Measurements from ENCODE around the gene HK1. TPM values are rescaled to one million over a fixed set of nuclear protein-coding genes. Genes with fewer than 3 reads are reported as not detected.

HK1 gene
- total RNA-seq, 1 donor from 2014 or later = 95.0 TPM

- Mint-ChIP-seq H3K36me3 (ENCODE audit: low read depth, unreplicated experiment) (no peaks in the 10 kb centered on the region), H3K9me3 (ENCODE audit: unreplicated experiment) (no peaks in the 10 kb centered on the region), H3K4me3 (ENCODE audit: unreplicated experiment) (no peak overlapping the region), H3K4me1 (ENCODE audit: low read depth, unreplicated experiment) (no peaks in the 10 kb centered on the region), H3K27me3 (ENCODE audit: low read depth, unreplicated experiment) (peaks cover 25% of the 10 kb centered on the region), H3K27ac (ENCODE audit: unreplicated experiment) (no peak overlapping the region)
- H3K36me3 ChIP-seq (ENCODE audit: insufficient read depth, low read length) = no peaks in the 10 kb centered on the region
- H2AFZ ChIP-seq (ENCODE audit: low read depth, low read length) = peak overlapping the region; percentile 15
- no peak for TF ChIP-seq CTCF (IDR thresholded peaks at IDR 0.05; ENCODE audit: insufficient read depth, low read depth, low read length)
- no peak for TF ChIP-seq EZH2 (IDR thresholded peaks at IDR 0.05; ENCODE audit: insufficient read depth, low read length)
- peaks cover 15% of the 10 kb centered on the region for H3K4me1 ChIP-seq (ENCODE audit: insufficient read depth, low read length)
- H3K9me3 ChIP-seq (ENCODE audit: insufficient read depth, low read depth, low read length) = no peaks in the 10 kb centered on the region
- no peak overlapping the region for H3K4me2 ChIP-seq (ENCODE audit: low read length)
- no peak overlapping the region for H3K9ac ChIP-seq (ENCODE audit: low read length)
- H3K79me2 ChIP-seq (ENCODE audit: insufficient read depth, low read length) = no peaks in the 10 kb centered on the region
- peaks cover 2% of the 10 kb centered on the region for H3K27me3 ChIP-seq (ENCODE audit: insufficient read depth, low read length)
- H3K27ac ChIP-seq (ENCODE audit: low read depth, low read length) = no peak overlapping the region
- no peak overlapping the region for H3K4me3 ChIP-seq (ENCODE audit: insufficient read depth, low read depth, low read length)
- no peaks in the 10 kb centered on the region for H4K20me1 ChIP-seq (ENCODE audit: insufficient read depth, low read length)
- DNase-seq (ENCODE audit: low read depth) (peak; percentile 12), FAIRE-seq (no peak)
These were observed 35.5 kb upstream of the HK1 start for GRCh38 chr10:69242852-69243212.

GRCh38 chr10:69243817-69244216, 34.5 kb upstream of the HK1 start:
- Histone ChIP-seq H3K27me3 (ENCODE audit: insufficient read depth, low read length) (peaks cover 2% of the 10 kb centered on the region), H4K20me1 (ENCODE audit: insufficient read depth, low read length) (no peaks in the 10 kb centered on the region), H3K9ac (ENCODE audit: low read length) (no peak overlapping the region), H3K9me3 (ENCODE audit: insufficient read depth, low read depth, low read length) (no peaks in the 10 kb centered on the region), H3K36me3 (ENCODE audit: insufficient read depth, low read length) (no peaks in the 10 kb centered on the region), H3K4me3 (ENCODE audit: insufficient read depth, low read depth, low read length) (no peak overlapping the region), H3K4me1 (ENCODE audit: insufficient read depth, low read length) (peaks cover 15% of the 10 kb centered on the region), H3K79me2 (ENCODE audit: insufficient read depth, low read length) (no peaks in the 10 kb centered on the region), H3K27ac (ENCODE audit: low read depth, low read length) (no peak overlapping the region), H2AFZ (ENCODE audit: low read depth, low read length) (no peak overlapping the region), H3K4me2 (ENCODE audit: low read length) (no peak overlapping the region)
- DNase-seq (ENCODE audit: low read depth) (no peak), FAIRE-seq (no peak)
- H3K36me3 Mint-ChIP-seq (ENCODE audit: low read depth, unreplicated experiment) = no peaks in the 10 kb centered on the region
- H3K4me1 Mint-ChIP-seq (ENCODE audit: low read depth, unreplicated experiment) = no peaks in the 10 kb centered on the region
- no peak overlapping the region for H3K27ac Mint-ChIP-seq (ENCODE audit: unreplicated experiment)
- TF ChIP-seq CTCF (IDR thresholded peaks at IDR 0.05; ENCODE audit: insufficient read depth, low read depth, low read length) (no peak), EZH2 (IDR thresholded peaks at IDR 0.05; ENCODE audit: insufficient read depth, low read length) (no peak)
- H3K4me3 Mint-ChIP-seq (ENCODE audit: unreplicated experiment) = no peak overlapping the region
- no peaks in the 10 kb centered on the region for H3K9me3 Mint-ChIP-seq (ENCODE audit: unreplicated experiment)
- peaks cover 22% of the 10 kb centered on the region for H3K27me3 Mint-ChIP-seq (ENCODE audit: low read depth, unreplicated experiment)

DNA sequence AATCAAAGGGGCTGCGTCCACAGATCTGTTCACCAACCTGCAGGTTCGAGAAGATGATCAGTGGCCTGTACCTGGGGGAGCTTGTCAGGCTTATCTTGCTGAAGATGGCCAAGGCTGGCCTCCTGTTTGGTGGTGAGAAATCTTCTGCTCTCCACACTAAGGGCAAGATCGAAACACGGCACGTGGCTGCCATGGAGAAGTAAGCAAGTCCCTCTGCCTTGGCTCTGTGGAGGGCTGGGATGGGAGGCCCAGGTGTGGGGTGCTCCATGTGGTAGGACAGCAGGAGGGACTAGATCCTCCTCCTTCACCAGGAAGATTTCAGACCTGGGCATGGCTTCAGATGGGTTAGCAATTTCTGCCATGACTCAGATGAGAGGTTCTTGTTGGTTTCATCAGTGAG, 32.3 kb upstream of the HK1 start:
- no peak overlapping the region for H2AFZ ChIP-seq (ENCODE audit: low read depth, low read length)
- FAIRE-seq = no peak

More for the DNA sequence above, 32.3 kb upstream of the HK1 start:
- peaks cover 15% of the 10 kb centered on the region for H3K27me3 Mint-ChIP-seq (ENCODE audit: low read depth, unreplicated experiment)
- no peaks in the 10 kb centered on the region for H3K4me1 Mint-ChIP-seq (ENCODE audit: low read depth, unreplicated experiment)
- no peak overlapping the region for H3K4me2 ChIP-seq (ENCODE audit: low read length)
- peaks cover 2% of the 10 kb centered on the region for H3K27me3 ChIP-seq (ENCODE audit: insufficient read depth, low read length)
- H3K9ac ChIP-seq (ENCODE audit: low read length) = no peak overlapping the region
- H3K27ac ChIP-seq (ENCODE audit: low read depth, low read length) = no peak overlapping the region
- DNase-seq (ENCODE audit: low read depth) = no peak
- no peaks in the 10 kb centered on the region for H3K9me3 ChIP-seq (ENCODE audit: insufficient read depth, low read depth, low read length)
- no peak overlapping the region for H3K4me3 ChIP-seq (ENCODE audit: insufficient read depth, low read depth, low read length)
- H3K36me3 Mint-ChIP-seq (ENCODE audit: low read depth, unreplicated experiment) = no peaks in the 10 kb centered on the region
- H3K36me3 ChIP-seq (ENCODE audit: insufficient read depth, low read length) = no peaks in the 10 kb centered on the region
- no peaks in the 10 kb centered on the region for H3K9me3 Mint-ChIP-seq (ENCODE audit: unreplicated experiment)
- no peak overlapping the region for H3K27ac Mint-ChIP-seq (ENCODE audit: unreplicated experiment)
- no peaks in the 10 kb centered on the region for H3K79me2 ChIP-seq (ENCODE audit: insufficient read depth, low read length)
- TF ChIP-seq CTCF (IDR thresholded peaks at IDR 0.05; ENCODE audit: insufficient read depth, low read depth, low read length) (no peak), EZH2 (IDR thresholded peaks at IDR 0.05; ENCODE audit: insufficient read depth, low read length) (no peak)
- H4K20me1 ChIP-seq (ENCODE audit: insufficient read depth, low read length) = no peaks in the 10 kb centered on the region
- peaks cover 12% of the 10 kb centered on the region for H3K4me1 ChIP-seq (ENCODE audit: insufficient read depth, low read length)
- no peak overlapping the region for H3K4me3 Mint-ChIP-seq (ENCODE audit: unreplicated experiment)

Measured in astrocyte (in vitro differentiated cells and primary cell).